Tibial artery (tissue), 4 donors: Measurements from ENCODE around the gene PTPRD.
A peak's percentile ranks its signal among the peaks of the same experiment; 100 is the strongest.

Source experiments
- DNase-seq, 2 donors: peaks; one replicate each; pipeline ENCODE4 v3.0.0-alpha.2; 2019
- H3K27ac ChIP-seq, 2 donors: fragments of 200-600 bp; sonication (generic) in 1 of 2; 1 replicate in 1 of 2; 2 replicates in 1 of 2; pipeline ENCODE4 v1.5.1; 2018 to 2019; ENCODE audit warnings: mild to moderate bottlenecking in 1 of 2
- H3K27me3 ChIP-seq, 2 donors: fragments of 200-600 bp; sonication (generic) in 1 of 2; one replicate each; pipeline versions ENCODE4 v1.5.1 to v1.6.0; 2016 to 2019
- H3K36me3 ChIP-seq, 3 donors: fragments of 200-600 bp; sonication (generic) in 2 of 3; one replicate each; pipeline ENCODE4 v1.5.1; 2016 to 2019; ENCODE audit warnings: mild to moderate bottlenecking in 2 of 3
- H3K4me1 ChIP-seq, 4 donors: fragments of 200-600 bp; sonication (generic) in 2 of 4; 1 replicate in 3 of 4; 2 replicates in 1 of 4; pipeline ENCODE4 v1.5.1; 2016 to 2019
- H3K4me3 ChIP-seq, 2 donors: fragments of 200-600 bp; sonication (generic) in 1 of 2; 1 replicate in 1 of 2; 2 replicates in 1 of 2; pipeline ENCODE4 v1.5.1; 2018 to 2019; ENCODE audit warnings: mild to moderate bottlenecking in 2 of 2
- H3K9me3 ChIP-seq, 3 donors: fragments of 200-600 bp; sonication (generic) in 1 of 3; one replicate each; pipeline ENCODE4 v1.5.1; 2016 to 2019
- intact Hi-C: fragments of 100-400 bp; cut with DNase I; formaldehyde crosslinking; loops from one replicate; pipeline ENCODE4 v1.15.0; 2023; ENCODE audit warnings: low total_unique reads
- TF ChIP-seq, protein P1 (sequence below), 2 experiments: fragments of 200-600 bp in 1 of 2; fragments of 450-650 bp in 1 of 2; IDR thresholded peaks; one replicate each; pipeline ENCODE4 v1.5.1; 2017 to 2019; ENCODE audit warnings: antibody characterized with exemption in 2 of 2, mild to moderate bottlenecking in 1 of 2, moderate library complexity in 1 of 2

Gene PTPRD

DNA sequence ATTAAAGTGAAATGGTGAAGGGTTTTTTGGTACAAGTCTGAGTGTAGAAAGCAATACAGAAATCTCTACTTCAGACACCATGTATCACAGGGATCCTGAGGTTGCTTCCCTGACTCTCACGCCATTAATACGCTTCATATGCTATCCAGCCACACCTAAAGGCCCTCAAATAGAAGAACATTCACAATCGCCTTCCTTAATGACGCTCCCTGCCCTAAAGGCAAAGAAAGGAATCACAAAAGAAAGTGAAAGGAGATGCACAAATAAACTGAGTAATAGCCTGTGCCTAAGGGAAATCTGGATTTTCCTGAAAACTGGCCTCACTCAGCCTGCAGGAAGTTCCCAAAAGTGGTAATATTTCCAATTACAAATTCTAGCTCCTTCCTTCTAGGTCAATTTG, 1810.6 kb downstream of the PTPRD start:
- Histone ChIP-seq H3K27ac (no peak overlapping the region), H3K4me3 (no peak overlapping the region), H3K27me3 (no peaks in the 10 kb centered on the region), H3K9me3 (no peaks in the 10 kb centered on the region), H3K4me1 (no peaks in the 10 kb centered on the region), H3K36me3 (no peaks in the 10 kb centered on the region)
- intact Hi-C loops: no loop called here
- DNase-seq: no peak
- TF ChIP-seq, protein P1, sequence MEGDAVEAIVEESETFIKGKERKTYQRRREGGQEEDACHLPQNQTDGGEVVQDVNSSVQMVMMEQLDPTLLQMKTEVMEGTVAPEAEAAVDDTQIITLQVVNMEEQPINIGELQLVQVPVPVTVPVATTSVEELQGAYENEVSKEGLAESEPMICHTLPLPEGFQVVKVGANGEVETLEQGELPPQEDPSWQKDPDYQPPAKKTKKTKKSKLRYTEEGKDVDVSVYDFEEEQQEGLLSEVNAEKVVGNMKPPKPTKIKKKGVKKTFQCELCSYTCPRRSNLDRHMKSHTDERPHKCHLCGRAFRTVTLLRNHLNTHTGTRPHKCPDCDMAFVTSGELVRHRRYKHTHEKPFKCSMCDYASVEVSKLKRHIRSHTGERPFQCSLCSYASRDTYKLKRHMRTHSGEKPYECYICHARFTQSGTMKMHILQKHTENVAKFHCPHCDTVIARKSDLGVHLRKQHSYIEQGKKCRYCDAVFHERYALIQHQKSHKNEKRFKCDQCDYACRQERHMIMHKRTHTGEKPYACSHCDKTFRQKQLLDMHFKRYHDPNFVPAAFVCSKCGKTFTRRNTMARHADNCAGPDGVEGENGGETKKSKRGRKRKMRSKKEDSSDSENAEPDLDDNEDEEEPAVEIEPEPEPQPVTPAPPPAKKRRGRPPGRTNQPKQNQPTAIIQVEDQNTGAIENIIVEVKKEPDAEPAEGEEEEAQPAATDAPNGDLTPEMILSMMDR (IDR thresholded peaks at IDR 0.05): no peak

DNA sequence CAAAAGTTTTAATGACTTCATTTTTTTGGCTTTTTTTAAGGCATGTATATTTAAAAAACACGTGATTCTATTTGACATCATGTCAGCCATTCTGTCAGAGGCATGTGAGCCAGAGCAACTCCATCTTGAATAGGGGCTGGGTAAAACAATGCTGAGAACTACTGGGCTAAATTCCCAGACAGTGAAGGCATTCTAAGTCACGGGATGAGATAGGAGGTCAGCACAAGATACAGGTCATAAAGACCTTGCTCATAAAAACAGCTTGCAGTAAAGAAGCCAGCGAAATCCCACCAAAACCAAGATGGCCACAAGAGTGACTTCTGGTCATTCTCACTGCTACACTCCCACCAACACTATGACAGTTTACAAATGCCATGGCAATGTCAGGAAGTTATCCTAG, 1812.6 kb downstream of the PTPRD start:
- no peaks in the 10 kb centered on the region for H3K9me3 ChIP-seq
- TF ChIP-seq, protein P1 (IDR thresholded peaks at IDR 0.05): no peak
- intact Hi-C loops: no loop called here
- no peaks in the 10 kb centered on the region for H3K27me3 ChIP-seq
- H3K4me3 ChIP-seq: no peak overlapping the region
- DNase-seq: no peak
- H3K27ac ChIP-seq: no peak overlapping the region
- no peaks in the 10 kb centered on the region for H3K36me3 ChIP-seq
- H3K4me1 ChIP-seq: no peaks in the 10 kb centered on the region

DNA sequence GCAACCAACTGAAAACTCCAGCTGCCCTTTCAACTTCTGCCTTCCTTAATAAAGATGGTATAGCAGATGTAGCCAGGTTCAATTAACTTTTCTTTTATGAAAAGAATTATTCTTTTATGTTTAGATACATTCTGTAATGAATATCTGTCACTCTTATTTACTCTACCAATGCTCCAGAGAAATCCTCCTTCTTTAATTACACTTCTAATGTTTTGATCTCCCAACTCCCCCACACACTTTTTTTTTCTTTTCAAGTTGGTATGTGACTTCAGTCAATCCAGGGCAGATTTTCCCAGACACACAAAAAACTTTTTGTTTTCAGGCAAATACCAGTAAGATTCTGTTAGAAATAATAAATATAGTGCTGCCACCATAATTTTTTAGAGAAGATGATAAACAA, 1813.2 kb downstream of the PTPRD start:
- H3K4me1 ChIP-seq: no peaks in the 10 kb centered on the region
- H3K4me3 ChIP-seq: no peak overlapping the region
- H3K9me3 ChIP-seq: no peaks in the 10 kb centered on the region
- TF ChIP-seq, protein P1 (IDR thresholded peaks at IDR 0.05): no peak
- H3K27me3 ChIP-seq: no peaks in the 10 kb centered on the region
- DNase-seq: no peak
- intact Hi-C loops: no loop called here
- H3K36me3 ChIP-seq: no peaks in the 10 kb centered on the region
- no peak overlapping the region for H3K27ac ChIP-seq

DNA sequence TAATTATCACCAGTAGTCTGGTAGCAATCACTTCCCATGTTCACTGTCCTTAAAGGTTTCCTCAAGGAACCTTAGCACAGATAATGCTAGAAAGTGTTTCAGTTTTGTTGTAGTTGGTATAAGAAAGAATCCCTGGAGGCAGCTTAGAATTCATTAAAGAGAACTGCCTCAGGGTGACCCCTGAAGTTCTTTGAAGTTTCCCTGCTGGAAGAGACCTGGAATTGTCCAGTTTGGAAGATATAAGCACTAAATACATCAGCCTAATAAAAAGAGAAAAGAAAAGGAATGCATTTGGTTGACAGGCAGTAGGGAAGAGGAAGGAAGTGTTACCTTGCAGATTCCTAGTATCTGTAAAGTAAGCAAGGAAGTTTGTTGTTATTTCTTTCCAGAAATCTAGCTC, 1813.6 kb downstream of the PTPRD start:
- Histone ChIP-seq H3K27ac (no peak overlapping the region), H3K4me1 (no peaks in the 10 kb centered on the region), H3K36me3 (no peaks in the 10 kb centered on the region), H3K27me3 (no peaks in the 10 kb centered on the region), H3K4me3 (no peak overlapping the region), H3K9me3 (no peaks in the 10 kb centered on the region)
- intact Hi-C loops: no loop called here
- TF ChIP-seq, protein P1 (IDR thresholded peaks at IDR 0.05): no peak
- no peak for DNase-seq

DNA sequence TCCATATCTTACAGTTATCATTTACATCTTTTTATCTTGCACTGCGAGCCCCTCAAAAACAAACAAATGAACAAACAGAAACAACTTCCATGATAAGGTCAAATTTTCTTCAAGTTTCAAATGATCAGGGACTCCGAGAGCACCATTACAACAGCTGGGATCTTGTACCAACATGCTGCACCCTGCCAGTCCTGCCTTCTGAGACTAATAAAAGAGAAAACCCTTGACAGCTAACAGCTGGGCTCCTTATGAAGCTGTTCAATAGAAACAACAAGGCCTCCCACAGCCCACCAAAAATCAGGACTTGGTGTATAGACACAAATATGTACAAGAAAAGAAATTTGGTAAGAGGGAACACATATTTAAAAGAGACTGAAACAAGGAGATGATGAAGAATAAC, 1828.0 kb downstream of the PTPRD start:
- H3K4me3 ChIP-seq: no peak overlapping the region
- DNase-seq: no peak
- H3K27me3 ChIP-seq: no peaks in the 10 kb centered on the region
- H3K9me3 ChIP-seq: no peaks in the 10 kb centered on the region
- intact Hi-C loops: no loop called here
- TF ChIP-seq, protein P1 (IDR thresholded peaks at IDR 0.05): no peak
- peaks cover 0 to 21% (median 0%) of the 10 kb centered on the region in 4 donors for H3K4me1 ChIP-seq
- peak overlapping the region; percentile 4 to 25 for H3K27ac ChIP-seq
- H3K36me3 ChIP-seq: no peaks in the 10 kb centered on the region

DNA sequence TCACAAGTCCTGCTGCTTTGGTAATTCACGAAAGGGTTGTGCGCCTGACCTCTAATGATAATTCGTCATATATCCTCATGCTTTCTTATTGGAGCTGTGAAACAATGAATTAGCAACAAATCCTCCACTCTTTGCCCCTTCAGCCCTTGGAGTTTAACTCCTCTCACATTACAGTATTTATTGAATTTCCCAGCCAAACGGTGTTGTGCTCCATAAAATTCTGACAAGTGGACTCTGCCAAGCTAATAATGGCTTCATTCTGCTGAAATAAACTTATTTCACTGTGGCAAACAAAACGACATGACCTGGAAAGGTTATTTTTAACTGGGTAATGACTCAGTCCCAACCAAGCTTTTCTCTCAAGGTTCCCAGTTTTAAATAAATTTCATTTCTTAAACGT, 1828.9 kb downstream of the PTPRD start:
- peaks cover 0 to 21% (median 0%) of the 10 kb centered on the region in 4 donors for H3K4me1 ChIP-seq
- TF ChIP-seq, protein P1 (IDR thresholded peaks at IDR 0.05): no peak
- no peaks in the 10 kb centered on the region for H3K36me3 ChIP-seq
- peak overlapping the region in 1 of 2 donors; percentile 29 for H3K27ac ChIP-seq
- DNase-seq: no peak
- H3K9me3 ChIP-seq: no peaks in the 10 kb centered on the region
- intact Hi-C loops: no loop called here
- no peak overlapping the region for H3K4me3 ChIP-seq
- no peaks in the 10 kb centered on the region for H3K27me3 ChIP-seq
